Kidney (tissue), 14 donors: ENCODE measurements around the gene MYO5B. TPM values are rescaled to one million over a fixed set of nuclear protein-coding genes. Genes with fewer than 3 reads are reported as not detected.

ENCODE experiments used
- DNase-seq, 5 donors: peaks; one replicate each; pipeline ENCODE4 v3.0.0-alpha.2; 2013 to 2020
- FAIRE-seq: peaks from 2 replicates; lab custom pipeline; 2012; peaks lifted over from hg19 to GRCh38; lab: Jason Lieb, UNC
- H3K27ac ChIP-seq, 2 donors: one replicate each; pipeline ENCODE4 v1.7.0; 2013; ENCODE audit warnings: low read depth in 2 of 2, low read length in 2 of 2, inconsistent platforms in 1 of 2
- H3K27me3 ChIP-seq: one replicate; pipeline ENCODE4 v1.7.1; 2013; ENCODE audit warnings: low read length, inconsistent platforms; ENCODE audit not compliant: control insufficient read depth, insufficient read depth
- H3K36me3 ChIP-seq, 3 donors: one replicate each; pipeline versions ENCODE4 v1.7.0 to v1.7.1; 2013; ENCODE audit warnings: low read length in 3 of 3, control low read depth in 1 of 3, inconsistent platforms in 1 of 3; ENCODE audit not compliant: insufficient read depth in 3 of 3, control insufficient read depth in 2 of 3
- H3K4me1 ChIP-seq, 3 donors: one replicate each; pipeline versions ENCODE4 v1.7.0 to v1.7.1; 2013; ENCODE audit warnings: low read length in 3 of 3, inconsistent platforms in 1 of 3, low read depth in 1 of 3; ENCODE audit not compliant: control insufficient read depth in 2 of 3, insufficient read depth in 2 of 3
- H3K4me3 ChIP-seq, 3 donors: one replicate each; pipeline versions ENCODE4 v1.7.0 to v1.8.1; 2013; ENCODE audit warnings: low read length in 3 of 3, control low read depth in 1 of 3, inconsistent platforms in 1 of 3
- H3K9ac ChIP-seq, 3 donors: one replicate each; pipeline versions ENCODE4 v1.7.0 to v1.7.1; 2013; ENCODE audit warnings: low read length in 3 of 3, control low read depth in 1 of 3, inconsistent platforms in 1 of 3
- H3K9me3 ChIP-seq, 3 donors: one replicate each; pipeline versions ENCODE4 v1.7.0 to v1.7.1; 2013; ENCODE audit warnings: low read length in 3 of 3, control low read depth in 1 of 3, inconsistent platforms in 1 of 3; ENCODE audit not compliant: control insufficient read depth in 2 of 3, insufficient read depth in 1 of 3
- intact Hi-C: fragments of 100-400 bp; cut with DNase I; formaldehyde crosslinking; loops from one replicate; pipeline ENCODE4 v1.11.1; 2022
- polyA plus RNA-seq: library from polyadenylated mRNA; stranded (reverse); fragments of 350-450 nt; fragmentation: Illumina TruSeq; extraction: RNeasy Lipid Tissue Mini Kit (QIAGEN cat#74804); gene quantifications from one replicate; pipeline ENCODE4 v1.2.3, GENCODE V29; 2014; ENCODE audit warnings: low read depth, low replicate concordance; ENCODE audit not compliant: insufficient read depth
- total RNA-seq: library from RNA; stranded (reverse); fragmentation: NEBNext Ultra II Directional; extraction: Animal tissue kit (Norgen Biotek cat#: 25700); gene quantifications from one replicate; pipeline ENCODE4 v1.2.1, GENCODE V29; 2021
- TF ChIP-seq, protein P1 (sequence below): IDR thresholded peaks from 3 replicates; pipeline ENCODE4 v1.5.1; 2012; ENCODE audit warnings: mild to moderate bottlenecking, moderate library complexity, borderline replicate concordance; ENCODE audit not compliant: insufficient read depth; ENCODE audit errors: extremely low read depth
- donor health status: control.
- donor health status: control.
- donor health status: control.
- donor health status: control.
- donor health status: control.
- donor health status: DM: yes; HTN: yes; CAD: no.
- donor health status: Normal renal cell carcinoma (clear cell type).

MYO5B gene
- total and polyA plus RNA-seq, 2 donors from 2014 or later, result 17.8 to 43.8 TPM

DNA sequence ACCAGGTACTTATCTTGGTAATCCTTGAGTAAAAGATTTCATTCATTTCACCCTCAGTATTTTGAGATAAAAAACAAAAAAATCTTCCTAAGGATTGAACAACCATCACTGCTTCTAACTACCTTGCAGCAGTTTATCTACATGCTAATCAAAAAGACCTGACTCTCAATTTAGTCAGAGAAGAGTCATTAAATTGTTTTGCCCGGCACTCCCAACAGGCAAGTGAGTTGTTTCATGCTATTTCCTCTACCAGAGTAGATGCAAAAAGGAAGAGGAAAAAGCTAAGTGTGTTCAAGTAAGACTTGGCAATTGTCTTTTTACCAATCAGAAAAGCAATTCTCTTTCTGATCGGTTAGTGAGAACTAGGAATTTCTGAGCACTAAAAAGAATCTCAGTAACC, 39.5 kb downstream of the MYO5B start:
- peaks cover 0 to 15% (median 7%) of the 10 kb centered on the region in 3 donors for H3K4me1 ChIP-seq
- FAIRE-seq (no peak), DNase-seq (no peak)
- no peak overlapping the region for H3K9ac ChIP-seq
- no peak overlapping the region for H3K27ac ChIP-seq
- intact Hi-C loops, result no loop called here
- H3K9me3 ChIP-seq, result no peaks in the 10 kb centered on the region
- TF ChIP-seq, protein P1, sequence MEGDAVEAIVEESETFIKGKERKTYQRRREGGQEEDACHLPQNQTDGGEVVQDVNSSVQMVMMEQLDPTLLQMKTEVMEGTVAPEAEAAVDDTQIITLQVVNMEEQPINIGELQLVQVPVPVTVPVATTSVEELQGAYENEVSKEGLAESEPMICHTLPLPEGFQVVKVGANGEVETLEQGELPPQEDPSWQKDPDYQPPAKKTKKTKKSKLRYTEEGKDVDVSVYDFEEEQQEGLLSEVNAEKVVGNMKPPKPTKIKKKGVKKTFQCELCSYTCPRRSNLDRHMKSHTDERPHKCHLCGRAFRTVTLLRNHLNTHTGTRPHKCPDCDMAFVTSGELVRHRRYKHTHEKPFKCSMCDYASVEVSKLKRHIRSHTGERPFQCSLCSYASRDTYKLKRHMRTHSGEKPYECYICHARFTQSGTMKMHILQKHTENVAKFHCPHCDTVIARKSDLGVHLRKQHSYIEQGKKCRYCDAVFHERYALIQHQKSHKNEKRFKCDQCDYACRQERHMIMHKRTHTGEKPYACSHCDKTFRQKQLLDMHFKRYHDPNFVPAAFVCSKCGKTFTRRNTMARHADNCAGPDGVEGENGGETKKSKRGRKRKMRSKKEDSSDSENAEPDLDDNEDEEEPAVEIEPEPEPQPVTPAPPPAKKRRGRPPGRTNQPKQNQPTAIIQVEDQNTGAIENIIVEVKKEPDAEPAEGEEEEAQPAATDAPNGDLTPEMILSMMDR, result no peak
- no peaks in the 10 kb centered on the region for H3K36me3 ChIP-seq
- no peak overlapping the region for H3K4me3 ChIP-seq
- no peaks in the 10 kb centered on the region for H3K27me3 ChIP-seq

DNA sequence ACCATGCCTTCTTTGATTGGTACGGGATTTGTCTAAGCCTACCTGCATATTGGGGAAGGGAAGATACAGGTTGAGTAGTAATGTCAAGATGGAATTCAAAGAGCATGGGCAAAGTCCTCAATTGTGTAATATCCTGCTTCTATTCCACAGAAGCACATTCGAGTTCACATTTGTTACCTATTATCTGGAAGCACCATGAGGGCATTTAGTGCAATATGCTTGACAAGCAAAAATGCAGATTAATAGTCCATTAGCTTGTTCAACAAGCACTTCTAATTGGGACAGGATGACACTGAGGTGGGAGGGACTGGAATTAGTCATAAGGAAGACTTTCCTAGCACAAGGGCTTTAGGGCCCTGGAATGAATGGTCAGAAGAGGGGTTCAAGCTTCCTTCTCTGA, 40.5 kb downstream of the MYO5B start:
- FAIRE-seq, result no peak
- DNase-seq, result no peak
- H3K9me3 ChIP-seq, result no peaks in the 10 kb centered on the region
- H3K4me1 ChIP-seq, result peaks cover 0 to 6% (median 2%) of the 10 kb centered on the region in 3 donors
- no peak overlapping the region for H3K9ac ChIP-seq
- intact Hi-C loops, result no loop called here
- no peaks in the 10 kb centered on the region for H3K27me3 ChIP-seq
- H3K36me3 ChIP-seq, result no peaks in the 10 kb centered on the region
- H3K4me3 ChIP-seq, result no peak overlapping the region
- no peak overlapping the region for H3K27ac ChIP-seq
- TF ChIP-seq, protein P1, result no peak

DNA sequence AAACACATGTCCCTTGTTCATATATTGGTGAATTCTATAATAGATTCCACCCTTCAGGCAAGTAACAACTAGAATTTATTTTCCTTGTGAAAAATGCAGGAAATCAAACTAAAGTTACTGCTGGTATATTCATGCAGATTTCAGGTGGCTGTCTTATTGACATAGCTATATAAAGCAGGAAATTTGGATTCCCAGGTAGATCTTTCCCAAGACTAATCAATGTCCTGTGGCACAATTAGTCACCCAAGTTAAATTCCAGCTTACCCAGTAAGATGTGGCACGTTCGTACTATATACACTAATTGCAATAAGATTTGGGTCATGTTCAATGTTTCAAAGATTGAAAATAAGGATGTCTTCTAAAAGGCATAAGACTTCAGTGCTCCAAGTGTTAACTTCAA, 42.0 kb downstream of the MYO5B start:
- no peak overlapping the region for H3K27ac ChIP-seq
- H3K4me3 ChIP-seq, result no peak overlapping the region
- no peaks in the 10 kb centered on the region for H3K27me3 ChIP-seq
- intact Hi-C loops, result no loop called here
- FAIRE-seq (no peak), DNase-seq (no peak)
- TF ChIP-seq, protein P1, result no peak
- H3K9me3 ChIP-seq, result no peaks in the 10 kb centered on the region
- H3K36me3 ChIP-seq, result no peaks in the 10 kb centered on the region
- no peak overlapping the region for H3K9ac ChIP-seq
- H3K4me1 ChIP-seq, result no peaks in the 10 kb centered on the region

DNA sequence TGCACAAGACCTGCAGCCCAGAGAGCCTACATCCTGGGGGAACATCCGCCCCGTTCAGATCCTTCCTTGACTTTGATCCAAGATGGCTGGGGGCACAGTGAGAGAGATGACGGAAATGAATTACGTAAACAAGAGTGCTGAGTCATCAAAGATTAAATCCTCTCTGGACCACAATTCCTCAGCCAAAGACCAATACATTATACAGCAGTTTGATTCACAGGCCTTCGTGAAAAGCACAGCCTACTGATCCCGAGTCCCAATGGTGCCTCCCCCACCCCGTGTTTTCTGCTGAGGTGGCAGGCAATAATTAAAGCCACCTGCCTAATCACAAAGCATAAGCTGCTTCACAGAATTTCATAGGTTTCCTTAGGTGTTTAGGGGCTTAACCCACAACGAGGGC, 43.0 kb downstream of the MYO5B start:
- H3K27me3 ChIP-seq, result no peaks in the 10 kb centered on the region
- H3K36me3 ChIP-seq, result no peaks in the 10 kb centered on the region
- no peaks in the 10 kb centered on the region for H3K9me3 ChIP-seq
- no peak overlapping the region for H3K9ac ChIP-seq
- no peak overlapping the region for H3K4me3 ChIP-seq
- DNase-seq (no peak), FAIRE-seq (no peak)
- intact Hi-C loops, result no loop called here
- TF ChIP-seq, protein P1, result no peak
- no peaks in the 10 kb centered on the region for H3K4me1 ChIP-seq
- H3K27ac ChIP-seq, result no peak overlapping the region
